Activated CD8-positive, alpha-beta memory T cell treated with anti-CD3 and anti-CD28 coated beads for 36 hours (primary cell): ENCODE measurements around the gene MDM1. TPM values are rescaled to one million over a fixed set of nuclear protein-coding genes. Genes with fewer than 3 reads are reported as not detected.

Experiments
- CTCF ChIA-PET: fragments of 350-600 bp; sonication (Branson Sonifier 250); formaldehyde crosslinking; loops from one replicate; lab custom pipeline; 2021; ENCODE audit warnings: antibody characterized with exemption; lab: Charles Lee
- POLR2A ChIA-PET: fragments of 350-600 bp; sonication (Branson Sonifier 250); formaldehyde crosslinking; loops from one replicate; lab custom pipeline; 2021; ENCODE audit warnings: antibody characterized with exemption; lab: Charles Lee
- total RNA-seq, 2 experiments: library from RNA; stranded (reverse); gene quantifications; one replicate each; pipeline ENCODE4 v1.2.3, GENCODE V29; 2021

The MDM1 gene
- total RNA-seq, 2 experiments from 2014 or later: 21.2 to 22.3 TPM

DNA sequence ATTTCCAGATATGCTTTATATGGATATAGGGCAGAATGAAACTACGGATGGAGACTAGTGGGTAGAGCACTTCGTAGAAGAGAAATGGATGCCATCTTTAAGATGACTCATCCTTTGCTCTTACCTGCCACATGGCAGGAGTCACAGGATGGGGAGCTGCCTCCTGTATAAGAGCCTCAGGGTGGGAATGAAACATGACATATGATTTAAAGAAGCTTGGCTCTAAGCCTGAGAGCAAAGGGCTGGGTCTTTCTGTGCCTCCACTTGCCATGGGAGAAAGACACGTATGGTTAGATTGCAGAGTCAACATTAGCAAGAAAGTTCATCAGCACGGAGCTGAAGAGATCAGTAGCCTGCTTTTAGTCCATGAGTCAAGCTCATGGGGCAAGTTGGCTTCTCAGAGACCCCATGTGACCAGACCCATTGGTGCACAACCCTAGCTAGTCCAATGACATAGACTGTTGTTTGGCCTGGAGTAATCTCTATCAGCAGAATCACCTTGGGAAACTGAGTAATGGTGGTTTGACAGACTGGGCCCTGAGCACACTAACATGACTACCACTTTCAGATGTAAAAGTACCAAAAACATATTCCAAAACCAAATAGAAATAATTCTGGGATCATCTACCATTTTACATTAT is 40.6 kb downstream of the MDM1 start:
- ChIA-PET POLR2A (interaction anchor here (3.2 kb wide), 1 partner anchor 13 kb away, joined by 10 read pairs; no protein-coding TSS in a partner anchor), CTCF (no interaction called here)

DNA sequence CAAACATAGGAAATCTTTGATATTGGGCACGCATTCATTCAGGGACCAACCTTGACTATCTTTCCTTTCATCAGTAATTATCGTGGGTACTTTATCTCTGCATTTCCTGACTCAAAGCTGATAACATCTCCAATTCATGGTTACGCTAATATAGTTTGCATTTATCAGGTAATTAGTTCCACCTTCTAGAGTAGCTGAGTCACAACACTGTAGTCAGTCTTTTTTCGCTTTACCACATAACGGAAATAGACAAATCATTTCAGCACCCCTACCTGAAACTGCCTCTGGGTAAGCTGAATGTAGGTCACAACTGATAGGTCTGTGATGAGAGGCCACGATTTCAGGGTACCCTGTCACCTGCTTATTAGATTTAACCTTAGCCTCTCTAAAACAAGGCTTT is 42.0 kb downstream of the MDM1 start:
- ChIA-PET POLR2A (interaction anchor here (3.2 kb wide), 1 partner anchor 12 kb away, joined by 10 read pairs; no protein-coding TSS in a partner anchor), CTCF (interaction anchor here (1.0 to 1.3 kb wide), 3 partner anchors 12 to 67 kb away, joined by 3 to 4 read pairs (median 3); no protein-coding TSS in a partner anchor)

DNA sequence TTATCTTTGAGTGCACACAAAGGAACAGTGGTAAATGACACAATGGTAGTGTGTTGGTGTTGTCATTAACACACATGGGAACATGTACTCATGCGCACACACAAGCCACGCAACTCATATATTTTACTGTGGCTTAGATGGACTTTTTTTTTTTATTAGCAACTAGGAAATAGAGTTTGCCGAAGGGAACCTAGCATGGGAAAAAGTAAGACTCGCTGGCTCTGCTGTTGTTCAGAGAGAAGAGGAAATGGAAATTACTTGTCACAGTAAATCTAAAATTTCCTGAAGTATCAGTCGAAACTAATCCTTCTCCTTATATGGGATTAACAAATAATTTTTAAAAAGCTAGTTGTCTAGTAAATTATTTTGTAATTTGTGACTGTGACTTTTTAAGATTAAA is 45.1 kb downstream of the MDM1 start:
- ChIA-PET POLR2A (no interaction called here), CTCF (no interaction called here)

DNA sequence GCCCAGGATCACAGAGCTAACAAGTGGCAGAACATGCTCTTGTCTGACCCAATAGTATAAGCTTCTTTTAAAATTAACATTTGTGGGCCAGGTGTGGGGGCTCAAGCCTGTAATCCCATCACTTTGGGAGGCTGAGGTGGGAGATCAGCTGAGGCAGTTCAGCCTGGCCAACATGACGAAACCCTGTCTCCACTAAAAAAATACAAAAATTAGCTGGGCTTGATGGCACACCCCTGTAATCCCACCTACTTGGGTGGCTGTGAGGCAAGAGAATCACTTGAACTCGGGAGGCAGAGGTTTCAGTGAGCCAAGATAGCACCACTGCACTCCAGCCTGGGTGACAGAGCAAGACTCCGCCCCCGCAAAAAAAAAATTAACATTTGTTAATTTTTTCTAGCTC is 45.8 kb downstream of the MDM1 start:
- ChIA-PET POLR2A (no interaction called here), CTCF (no interaction called here)

DNA sequence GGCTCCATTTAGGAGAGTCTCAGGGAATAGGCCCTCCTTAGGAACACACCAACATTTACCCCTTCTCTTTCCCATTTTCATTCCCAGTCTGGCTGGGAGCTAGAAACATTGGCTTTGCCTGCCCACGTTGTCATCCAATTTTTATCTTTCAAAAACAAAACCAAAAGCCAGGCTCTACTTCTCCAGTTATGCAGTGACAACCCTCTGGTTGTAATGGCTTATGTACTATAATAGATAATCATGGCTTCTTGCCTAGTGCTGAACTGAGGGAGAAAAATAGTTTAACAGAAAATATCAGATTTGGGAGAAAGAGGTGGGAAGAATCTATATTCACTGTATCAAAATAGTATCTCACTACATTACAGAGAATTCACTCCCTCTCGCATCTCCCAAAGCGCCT is 46.6 kb downstream of the MDM1 start:
- POLR2A ChIA-PET: no interaction called here
- CTCF ChIA-PET: interaction anchor here (1.6 kb wide), 1 partner anchor 62 kb away, joined by 3 read pairs; no protein-coding TSS in a partner anchor

DNA sequence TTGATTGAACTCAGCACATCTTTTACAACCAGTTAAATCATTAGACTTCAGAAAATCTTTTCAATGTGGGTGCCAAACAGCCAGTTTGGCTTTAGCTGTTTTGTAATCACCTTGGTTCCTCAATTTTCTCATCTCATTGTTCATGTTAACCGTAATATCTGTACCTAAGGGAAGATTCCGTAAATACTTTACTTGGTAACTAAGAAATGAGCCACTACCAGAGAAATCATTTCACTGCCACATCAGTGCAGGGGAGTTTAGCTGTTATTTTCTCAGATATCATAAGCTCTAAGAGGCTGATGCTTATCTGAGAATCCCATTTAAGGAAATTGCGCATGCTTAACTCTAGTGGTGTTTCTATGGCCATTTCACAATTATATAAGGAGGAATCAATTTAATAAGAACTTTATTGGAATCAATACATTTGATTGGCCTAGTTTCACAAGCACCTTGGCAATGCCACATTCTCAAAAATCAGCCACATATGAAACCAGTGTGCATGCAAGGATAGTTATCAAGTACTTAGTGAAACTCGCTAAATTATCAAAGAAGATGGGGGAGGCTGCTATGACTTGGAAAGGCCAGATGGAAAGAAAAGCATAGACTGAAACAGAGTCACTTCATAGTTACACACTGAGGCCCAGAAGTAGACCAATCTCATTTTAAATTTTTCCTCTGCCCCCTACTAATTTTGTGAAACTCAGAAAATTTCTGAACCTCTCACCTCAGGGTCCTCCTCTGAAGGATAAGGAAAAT is 50.7 kb downstream of the MDM1 start:
- ChIA-PET CTCF (no interaction called here), POLR2A (no interaction called here)

DNA sequence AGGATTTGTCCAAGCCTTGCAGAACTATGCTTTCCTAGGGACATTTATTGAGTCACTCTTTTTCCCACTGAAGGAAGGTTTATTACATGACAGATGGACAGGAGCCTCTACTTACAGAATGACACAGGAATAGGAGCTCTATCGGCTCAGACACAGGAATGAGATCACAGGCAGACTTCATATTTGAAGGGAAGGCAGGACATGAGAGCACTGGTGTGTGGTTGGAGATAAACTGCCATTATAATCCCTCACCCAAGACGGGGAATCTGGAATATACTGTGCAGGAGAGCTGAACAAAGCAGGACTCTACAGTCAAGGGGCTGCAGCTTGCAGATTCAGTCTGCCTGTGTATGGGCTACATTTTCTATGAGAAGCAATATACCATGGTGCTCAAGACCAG is 51.9 kb downstream of the MDM1 start:
- ChIA-PET CTCF (no interaction called here), POLR2A (no interaction called here)

DNA sequence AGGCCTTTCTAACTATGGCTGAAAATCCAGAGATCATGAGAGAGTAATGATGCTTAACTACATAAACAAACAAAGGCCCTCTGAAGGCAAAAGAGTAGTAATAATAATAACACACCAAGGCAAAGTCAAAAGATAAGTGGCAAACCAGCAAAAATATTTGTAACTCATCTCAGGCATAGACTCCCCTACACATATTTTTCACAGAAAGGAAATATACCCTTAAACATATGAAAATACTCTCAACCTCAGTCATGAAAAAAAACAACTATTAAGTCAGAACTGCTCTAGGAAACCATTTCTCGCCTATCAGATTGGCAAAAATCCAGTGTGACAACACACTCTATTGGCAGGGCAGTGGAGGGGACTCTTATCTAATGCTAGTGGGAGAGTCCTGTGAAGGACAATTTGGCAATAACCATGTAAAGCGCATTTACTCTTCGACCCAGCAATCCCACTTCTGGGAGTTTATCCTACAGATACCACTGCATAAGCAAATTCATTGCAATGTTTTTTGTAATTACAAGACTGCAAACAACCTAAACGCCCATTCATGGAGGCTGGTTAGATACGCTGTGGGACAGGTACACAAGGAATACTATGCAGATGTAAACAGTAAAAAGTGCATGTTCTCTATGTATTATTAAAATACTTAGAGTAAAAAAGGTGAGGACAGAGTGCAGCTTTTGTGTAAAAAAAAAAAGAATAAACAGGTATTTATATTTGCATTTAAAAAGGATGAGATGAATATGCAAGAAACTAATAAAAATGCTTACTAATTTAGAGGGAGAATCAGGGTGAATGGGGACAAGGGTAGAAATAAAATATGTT is 52.7 kb downstream of the MDM1 start:
- CTCF ChIA-PET: no interaction called here
- POLR2A ChIA-PET: no interaction called here

DNA sequence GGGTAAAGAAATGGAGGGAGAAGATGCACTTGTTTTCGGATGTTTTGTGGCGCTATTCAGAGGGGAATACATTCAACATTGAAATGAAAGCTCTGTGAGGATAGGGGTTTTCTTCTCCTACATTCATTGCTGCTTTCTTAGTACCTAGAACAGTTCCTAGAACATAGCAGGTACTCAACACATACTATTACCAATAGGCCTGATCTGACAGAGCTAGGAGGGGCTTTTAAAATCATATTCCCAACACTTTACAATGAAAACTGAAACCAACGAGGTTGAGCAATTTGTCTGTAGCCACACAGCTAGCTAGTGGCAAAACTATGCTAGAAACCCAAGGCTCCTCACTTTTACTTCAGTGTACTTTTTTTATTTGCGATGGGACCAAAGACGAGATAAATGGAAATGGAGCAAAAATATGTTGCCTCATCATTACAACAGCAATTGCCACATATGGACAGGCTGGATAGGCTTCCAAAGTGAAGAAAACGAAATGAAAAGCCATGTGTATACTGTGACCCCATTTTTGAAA is 55.7 kb downstream of the MDM1 start:
- CTCF ChIA-PET: no interaction called here
- POLR2A ChIA-PET: interaction anchor here (0.6 kb wide), 1 partner anchor 8 kb away, joined by 4 read pairs; no protein-coding TSS in a partner anchor

DNA sequence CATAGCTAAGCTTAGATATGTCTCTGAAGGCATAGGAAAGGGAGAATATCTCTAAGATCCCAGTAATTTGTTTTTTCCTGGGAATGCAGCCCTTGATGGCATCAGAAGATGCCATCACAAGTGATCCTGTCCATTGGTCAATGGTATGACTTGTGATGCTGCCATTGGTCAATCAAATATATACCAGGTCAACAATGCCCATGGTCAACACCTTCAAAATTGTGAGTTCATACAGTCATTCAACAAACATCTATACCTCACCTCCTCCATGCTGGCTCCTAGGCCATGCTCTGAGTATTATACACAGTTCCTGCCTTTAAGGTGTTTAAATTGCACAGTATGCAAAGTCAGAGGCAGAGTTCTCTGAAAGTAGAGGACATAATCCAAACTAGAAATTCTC is 59.4 kb downstream of the MDM1 start:
- CTCF ChIA-PET: interaction anchor here (0.7 to 1.6 kb wide), 2 partner anchors 37 to 354 kb away, joined by 3 read pairs; no protein-coding TSS in a partner anchor

DNA sequence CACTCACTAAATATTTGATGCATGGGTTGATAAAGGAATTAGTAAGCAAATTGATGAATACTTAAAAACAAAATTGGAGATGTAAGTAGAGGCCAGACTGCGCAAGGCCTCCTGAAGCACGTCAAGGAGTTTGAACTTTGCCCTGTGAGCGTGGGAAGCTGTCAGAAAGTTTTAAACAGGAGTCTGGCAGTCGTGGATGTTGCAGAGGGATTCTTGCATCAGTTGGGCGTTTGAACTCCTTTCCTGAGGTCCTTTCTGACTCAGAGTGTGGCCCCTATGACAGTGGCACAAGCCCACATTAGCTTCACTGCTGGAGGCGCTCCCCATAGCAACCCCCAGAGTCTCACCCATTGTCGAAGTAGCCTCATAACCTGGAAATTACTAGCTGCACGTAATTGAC is 60.8 kb downstream of the MDM1 start:
- ChIA-PET CTCF (interaction anchor here (0.7 kb wide), 1 partner anchor 22 kb away, joined by 3 read pairs; no protein-coding TSS in a partner anchor), POLR2A (no interaction called here)

More for the DNA sequence above, 59.4 kb downstream of the MDM1 start:
- POLR2A ChIA-PET: no interaction called here

DNA sequence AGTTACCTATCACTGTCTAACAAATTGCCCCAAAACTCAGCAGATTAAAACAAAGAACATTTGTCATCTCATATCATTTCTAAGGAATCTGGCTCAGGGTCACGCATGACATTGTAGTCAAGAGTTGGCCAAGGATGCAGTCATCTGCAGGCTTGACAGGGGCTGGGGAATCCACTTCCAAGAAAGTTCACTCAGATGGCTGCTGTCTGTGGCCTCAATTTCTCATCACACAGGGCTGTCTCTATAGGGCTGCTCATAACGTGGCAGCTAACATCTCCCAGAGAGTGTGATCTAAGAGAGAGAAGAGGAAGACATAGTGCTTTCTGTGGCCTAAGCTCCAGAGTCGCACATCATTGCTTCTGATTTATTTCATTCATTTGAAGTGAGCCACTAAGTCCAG is 61.8 kb downstream of the MDM1 start:
- CTCF ChIA-PET: no interaction called here
- POLR2A ChIA-PET: interaction anchor here (0.7 kb wide), 1 partner anchor 21 kb away, joined by 5 read pairs; no protein-coding TSS in a partner anchor

DNA sequence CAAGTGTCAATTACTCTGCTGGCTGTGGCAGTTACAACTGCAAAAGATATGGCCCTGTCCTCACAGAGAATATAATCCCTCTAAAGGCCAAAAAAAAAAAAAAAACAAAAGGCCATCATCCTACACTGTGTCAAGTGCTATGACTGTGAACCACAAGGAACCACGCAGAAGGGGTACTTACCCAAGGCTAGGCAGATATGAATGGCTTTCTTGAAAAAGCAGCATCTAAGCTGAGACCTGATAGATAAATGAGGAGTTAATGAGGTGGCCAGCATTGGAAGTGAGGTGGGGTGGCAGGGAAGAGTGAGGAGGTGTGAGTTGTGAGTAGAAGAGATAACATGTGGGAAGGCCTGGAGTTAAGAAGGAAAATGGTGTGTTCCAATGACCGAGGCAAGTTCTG is 62.4 kb downstream of the MDM1 start:
- POLR2A ChIA-PET: interaction anchor here (0.7 kb wide), 1 partner anchor 21 kb away, joined by 5 read pairs; no protein-coding TSS in a partner anchor
- CTCF ChIA-PET: no interaction called here

DNA sequence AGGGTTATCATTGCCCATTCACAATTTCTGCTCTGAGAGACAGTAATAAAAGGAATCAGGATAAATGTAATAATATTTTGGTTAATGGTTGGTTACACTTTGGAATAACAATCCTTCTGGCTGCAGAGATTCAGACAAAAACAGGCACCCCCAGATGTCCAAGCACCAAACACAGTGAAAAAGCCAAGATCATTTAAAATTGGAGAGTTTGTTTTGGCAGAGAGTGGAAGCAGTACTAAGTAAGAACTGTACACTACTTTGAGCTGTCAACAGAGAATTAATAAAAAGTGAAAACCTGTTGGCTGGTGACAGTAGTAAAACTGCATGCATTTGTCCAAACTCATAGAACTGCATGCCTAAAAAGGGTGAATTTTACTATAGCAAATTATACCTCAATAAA is 63.2 kb downstream of the MDM1 start:
- CTCF ChIA-PET: no interaction called here
- POLR2A ChIA-PET: no interaction called here

DNA sequence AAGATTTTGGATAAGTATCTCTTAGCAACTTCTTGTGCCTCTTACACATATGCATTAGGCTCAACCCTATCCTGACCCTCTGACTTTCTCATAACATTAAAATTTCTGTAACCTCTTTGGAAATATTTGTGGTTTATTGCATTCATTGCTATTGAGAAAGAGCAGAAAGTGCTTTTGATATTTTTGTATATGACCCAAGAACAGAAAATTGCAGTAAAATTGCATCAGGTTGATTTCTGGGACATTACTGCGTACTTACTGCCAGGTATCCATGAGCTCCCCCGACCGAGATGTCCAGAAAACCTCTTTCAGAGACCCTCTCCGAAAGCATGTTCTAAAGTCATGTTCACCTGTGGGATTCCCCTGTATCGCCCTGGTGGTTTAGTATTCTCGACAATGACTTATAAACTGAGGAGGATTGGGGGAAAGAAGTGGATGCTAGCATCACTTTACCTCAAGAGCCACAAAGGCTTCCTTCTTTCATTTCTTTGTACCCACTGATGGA is 64.2 kb downstream of the MDM1 start:
- POLR2A ChIA-PET: no interaction called here
- CTCF ChIA-PET: no interaction called here

DNA sequence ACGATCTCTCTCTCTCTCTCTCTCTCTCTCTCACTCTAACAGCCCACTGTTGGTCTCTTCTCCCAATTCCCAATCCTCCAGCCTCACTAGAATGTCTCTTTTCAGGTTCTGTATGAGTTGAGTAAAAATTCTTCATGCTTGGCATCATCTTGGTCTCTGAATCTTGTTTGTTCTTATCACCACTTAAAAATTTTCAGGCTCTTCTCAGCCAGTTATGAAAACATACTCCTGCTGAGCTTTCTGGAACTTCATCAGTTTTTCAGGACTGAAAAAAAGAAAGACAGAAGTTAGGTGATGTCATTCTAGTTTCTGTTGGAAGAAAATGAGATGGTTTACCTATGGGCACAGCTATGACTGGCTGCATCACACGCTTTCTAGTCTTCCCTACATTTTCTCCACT is 67.3 kb downstream of the MDM1 start:
- POLR2A ChIA-PET: interaction anchor here (0.6 kb wide), 1 partner anchor 37 kb away, joined by 6 read pairs; no protein-coding TSS in a partner anchor
- CTCF ChIA-PET: no interaction called here

DNA sequence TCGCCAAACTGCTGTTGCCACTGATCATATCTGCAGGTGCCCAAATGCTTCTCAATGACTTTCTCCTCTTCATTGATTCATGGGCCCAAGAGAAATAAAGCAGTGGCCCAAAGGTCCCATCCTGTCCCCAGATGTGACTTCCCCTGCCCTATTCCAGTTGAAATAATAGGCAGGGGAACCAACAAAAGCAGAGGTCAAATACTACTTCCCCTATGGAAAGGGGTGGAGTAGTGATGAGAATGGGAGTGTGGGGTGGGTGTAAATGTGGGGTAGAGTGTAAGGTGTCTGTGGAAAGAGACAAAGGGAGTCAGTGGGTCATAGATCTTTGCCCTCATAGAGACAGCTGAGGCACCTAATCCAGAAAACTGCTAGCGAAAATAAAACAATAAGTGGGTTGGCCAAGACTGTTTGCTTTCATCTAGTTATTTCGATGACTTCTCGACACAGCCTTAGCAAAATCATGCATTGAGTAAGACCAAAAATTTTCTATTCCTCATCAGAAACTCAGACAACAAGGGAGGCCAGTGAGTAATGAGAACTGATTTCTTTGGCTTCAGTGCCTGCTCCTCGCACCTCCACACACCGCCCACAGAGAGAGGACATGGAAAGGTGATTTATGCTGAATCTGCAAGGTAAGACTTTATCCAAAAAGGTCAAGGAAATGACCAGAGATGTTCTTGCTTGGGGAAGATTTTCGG is 67.9 kb downstream of the MDM1 start:
- ChIA-PET POLR2A (interaction anchor here (0.6 kb wide), 1 partner anchor 36 kb away, joined by 6 read pairs; no protein-coding TSS in a partner anchor), CTCF (no interaction called here)

DNA sequence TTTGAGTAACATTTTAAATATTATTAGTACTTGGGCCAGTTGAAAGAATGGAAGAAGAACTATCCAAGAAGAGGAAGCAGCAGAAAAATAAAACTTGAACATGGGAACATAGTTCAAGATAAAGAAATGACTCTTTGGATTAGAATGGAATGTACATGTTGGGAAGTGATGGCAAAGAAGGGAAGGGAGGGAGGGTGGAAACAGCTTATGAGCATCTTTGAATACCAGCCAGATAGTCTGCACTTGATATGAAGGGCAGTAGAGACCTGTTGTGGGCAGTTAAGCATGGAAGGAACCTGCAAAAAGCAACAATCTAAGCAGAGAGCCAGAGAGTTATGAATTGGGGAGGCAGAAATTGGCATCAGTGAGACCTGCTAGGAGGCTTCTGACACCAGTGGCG is 68.8 kb downstream of the MDM1 start:
- ChIA-PET POLR2A (no interaction called here), CTCF (no interaction called here)
